Measurements from ENCODE around the gene NPIPA7.
A peak's percentile ranks its signal among the peaks of the same experiment; 100 is the strongest.
"Not testable (repeated sequence)": the region's sequence is repeated elsewhere in the genome, so short reads cannot be mapped to it uniquely, and the experiment has no call there.

NPIPA7 gene

GRCh38 chr16:16378840-16379239 is at the start of gene NPIPA7:
TSS of gene NPIPA7 (plus strand) at chr16:16379140. CDS start at chr16:16379245, 105 bp downstream.
- DNase-seq = not testable (repeated sequence)

GRCh38 chr16:16331466-16331865 is 47.5 kb upstream of the NPIPA7 start:
- not testable (repeated sequence) for DNase-seq

- DNase-seq = not testable (repeated sequence)
Measured at GRCh38 chr16:16357556-16357955, 21.4 kb upstream of the NPIPA7 start.

GRCh38 chr16:16358539-16359240 is 20.2 kb upstream of the NPIPA7 start:
- DNase-seq = peak; percentile 26

GRCh38 chr16:16363595-16363994 is 15.3 kb upstream of the NPIPA7 start:
- DNase-seq = peak; percentile 13

GRCh38 chr16:16364100-16364499 is 14.8 kb upstream of the NPIPA7 start:
- DNase-seq = not testable (repeated sequence)

GRCh38 chr16:16364701-16365100 is 14.2 kb upstream of the NPIPA7 start:
- not testable (repeated sequence) for DNase-seq

GRCh38 chr16:16365319-16365718 is 13.6 kb upstream of the NPIPA7 start:
- peak; percentile 53 for DNase-seq

GRCh38 chr16:16365851-16366250 is 13.1 kb upstream of the NPIPA7 start:
- DNase-seq = not testable (repeated sequence)

- peak; percentile 54 for DNase-seq
Measured at GRCh38 chr16:16366552-16367284, 12.2 kb upstream of the NPIPA7 start.

- DNase-seq = not testable (repeated sequence)
Measured at GRCh38 chr16:16367285-16367628, 11.7 kb upstream of the NPIPA7 start.

GRCh38 chr16:16369081-16369856 is 9.7 kb upstream of the NPIPA7 start:
- DNase-seq = peak; percentile 58

GRCh38 chr16:16371136-16371735 is 7.7 kb upstream of the NPIPA7 start:
- peak; percentile 30 for DNase-seq

- DNase-seq = not testable (repeated sequence)
Measured at GRCh38 chr16:16374192-16374591, 4.7 kb upstream of the NPIPA7 start.

- DNase-seq = not testable (repeated sequence)
Measured at GRCh38 chr16:16399685-16400084, 20.7 kb downstream of the NPIPA7 start.

- DNase-seq = not testable (repeated sequence)
Measured at GRCh38 chr16:16402333-16402732, 23.4 kb downstream of the NPIPA7 start.

GRCh38 chr16:16404283-16404682 is 25.3 kb downstream of the NPIPA7 start:
- not testable (repeated sequence) for DNase-seq

GRCh38 chr16:16405421-16405820 is 26.5 kb downstream of the NPIPA7 start:
- not testable (repeated sequence) for DNase-seq

GRCh38 chr16:16408430-16408829 is 29.5 kb downstream of the NPIPA7 start:
- not testable (repeated sequence) for DNase-seq

- DNase-seq = not testable (repeated sequence)
Measured at GRCh38 chr16:16413773-16414172, 34.8 kb downstream of the NPIPA7 start.

- not testable (repeated sequence) for DNase-seq
Measured at GRCh38 chr16:16417071-16417470, 38.1 kb downstream of the NPIPA7 start.

GRCh38 chr16:16417914-16418544 is 39.1 kb downstream of the NPIPA7 start:
- not testable (repeated sequence) for DNase-seq

Data from activated CD8-positive, alpha-beta memory T cell treated with anti-CD3 and anti-CD28 coated beads for 24 hours (primary cell).